A673 (cell line): ENCODE results near the gene ANO2. TPM values are rescaled to one million over a fixed set of nuclear protein-coding genes. Genes with fewer than 3 reads are reported as not detected.

ENCODE experiments used
- BruUV-seq: library from RNA; stranded (reverse); fragments of 400-500 nt; replicated peaks from 2 replicates; lab custom pipeline; 2021; lab: Mats Ljungman, UMichigan
- CTCF ChIA-PET: fragments of 300-600 bp; sonication (Branson Sonifier 250); formaldehyde crosslinking; loops from one replicate; lab custom pipeline; 2022; ENCODE audit warnings: antibody characterized with exemption; lab: Charles Lee
- POLR2A ChIA-PET: fragments of 300-600 bp; sonication (Branson Sonifier 250); formaldehyde crosslinking; loops from one replicate; lab custom pipeline; 2022; ENCODE audit warnings: antibody characterized with exemption; ENCODE audit not compliant: low non-redundant PET; lab: Charles Lee
- DNase-seq: peaks from one replicate; pipeline ENCODE4 v3.0.0-alpha.2; 2015; ENCODE audit warnings: low spot score
- H3K27ac ChIP-seq: fragments of 200-600 bp; sonication (generic); 2 replicates; pipeline ENCODE4 v1.5.1; 2016; ENCODE audit warnings: mixed run types, low read depth, mild to moderate bottlenecking, mixed read lengths, antibody characterized with exemption, low read length; ENCODE audit not compliant: poor library complexity, severe bottlenecking
- H3K27me3 ChIP-seq: fragments of 200-600 bp; sonication (generic); replicated peaks from 2 replicates; pipeline ENCODE4 v1.6.1; 2017; ENCODE audit warnings: mixed run types, low read depth, mild to moderate bottlenecking, mixed read lengths, antibody characterized with exemption, low read length; ENCODE audit not compliant: insufficient read depth, poor library complexity
- H3K36me3 ChIP-seq: fragments of 200-600 bp; sonication (generic); 2 replicates; pipeline ENCODE4 v1.6.1; 2016; ENCODE audit warnings: mixed run types, mild to moderate bottlenecking, mixed read lengths, antibody characterized with exemption, low read length; ENCODE audit not compliant: insufficient read depth, poor library complexity, severe bottlenecking
- H3K4me1 ChIP-seq: fragments of 200-600 bp; sonication (generic); 2 replicates; pipeline ENCODE4 v1.6.1; 2017; ENCODE audit warnings: mixed run types, mild to moderate bottlenecking, mixed read lengths, antibody characterized with exemption, low read length; ENCODE audit not compliant: insufficient read depth, poor library complexity, severe bottlenecking
- H3K4me3 ChIP-seq: fragments of 200-600 bp; sonication (generic); 2 replicates; pipeline ENCODE4 v1.5.1; 2016; ENCODE audit warnings: low read depth, mixed run types, mild to moderate bottlenecking, mixed read lengths, low read length; ENCODE audit not compliant: poor library complexity, severe bottlenecking
- H3K9me3 ChIP-seq: fragments of 200-600 bp; sonication (generic); 2 replicates; pipeline ENCODE4 v1.6.1; 2016; ENCODE audit warnings: mixed run types, low read depth, mild to moderate bottlenecking, mixed read lengths, antibody characterized with exemption, low read length; ENCODE audit not compliant: poor library complexity, severe bottlenecking
- CTCF ChIP-seq: fragments of 300-800, 200-600 bp; sonication (generic); conservative IDR thresholded peaks from 2 replicates; pipeline ENCODE4 v1.5.1; 2017; ENCODE audit warnings: low read depth, mild to moderate bottlenecking, antibody characterized with exemption, low read length, moderate library complexity, mixed read lengths
- EZH2 ChIP-seq: fragments of 200-600 bp; sonication (generic); IDR thresholded peaks from 2 replicates; pipeline ENCODE4 v1.6.1; 2017; ENCODE audit warnings: borderline replicate concordance, low read depth, mild to moderate bottlenecking, mixed read lengths, antibody characterized with exemption, low read length; ENCODE audit not compliant: poor library complexity, severe bottlenecking
- intact Hi-C: fragments of 100-400 bp; cut with micrococcal nuclease; formaldehyde crosslinking; loops from one replicate; pipeline ENCODE4 v1.10.0; 2022; ENCODE audit not compliant: unreplicated experiment
- total RNA-seq: library from RNA; stranded (reverse); gene quantifications from 2 replicates; pipeline ENCODE4 v1.2.3, GENCODE V29; 2021

The ANO2 gene
- total RNA-seq, 1 experiment from 2014 or later: not detected

GRCh38 chr12:5925646-5926045 lies 19.4 kb downstream of the ANO2 start:
- CTCF ChIA-PET: no interaction called here
- Histone ChIP-seq H3K27me3 (peaks cover 38% of the 10 kb centered on the region), H3K27ac (no peak overlapping the region), H3K4me3 (no peak overlapping the region), H3K9me3 (no peaks in the 10 kb centered on the region), H3K4me1 (no peaks in the 10 kb centered on the region), H3K36me3 (no peaks in the 10 kb centered on the region)
- no TSS peak for BruUV-seq
- TF ChIP-seq EZH2: no peak
- POLR2A ChIA-PET: no interaction called here
- intact Hi-C loops: no loop called here
- no peak for DNase-seq

GRCh38 chr12:5924342-5924741 lies 20.7 kb downstream of the ANO2 start:
- H3K27ac ChIP-seq: no peak overlapping the region
- H3K27me3 ChIP-seq: peaks cover 38% of the 10 kb centered on the region
- no peak overlapping the region for H3K4me3 ChIP-seq
- ChIA-PET POLR2A (no interaction called here), CTCF (no interaction called here)
- H3K36me3 ChIP-seq: no peaks in the 10 kb centered on the region
- DNase-seq: no peak
- no peak for TF ChIP-seq EZH2
- TF ChIP-seq CTCF: no peak
- no peaks in the 10 kb centered on the region for H3K9me3 ChIP-seq
- no peaks in the 10 kb centered on the region for H3K4me1 ChIP-seq
- BruUV-seq: no TSS peak
- intact Hi-C loops: no loop called here

- CTCF ChIA-PET: no interaction called here
- Histone ChIP-seq H3K4me3 (no peak overlapping the region), H3K27ac (no peak overlapping the region), H3K4me1 (no peaks in the 10 kb centered on the region), H3K36me3 (no peaks in the 10 kb centered on the region), H3K9me3 (no peaks in the 10 kb centered on the region), H3K27me3 (peaks cover 38% of the 10 kb centered on the region)
- POLR2A ChIA-PET: no interaction called here
- intact Hi-C loops: no loop called here
- no peak for TF ChIP-seq EZH2
- no peak for TF ChIP-seq CTCF
- BruUV-seq: no TSS peak
- no peak for DNase-seq
Measured at GRCh38 chr12:5923751-5924150, 21.3 kb downstream of the ANO2 start.

GRCh38 chr12:5923043-5923605 lies 21.9 kb downstream of the ANO2 start:
- no TSS peak for BruUV-seq
- Histone ChIP-seq H3K27ac (no peak overlapping the region), H3K36me3 (no peaks in the 10 kb centered on the region), H3K9me3 (no peaks in the 10 kb centered on the region), H3K4me3 (no peak overlapping the region), H3K27me3 (peaks cover 38% of the 10 kb centered on the region), H3K4me1 (no peaks in the 10 kb centered on the region)
- intact Hi-C loops: no loop called here
- no peak for TF ChIP-seq CTCF
- no peak for TF ChIP-seq EZH2
- ChIA-PET CTCF (no interaction called here), POLR2A (no interaction called here)
- DNase-seq: no peak
